GM12892 (cell line): ENCODE measurements around the gene NKD2.

Source experiments
- POLR2A ChIP-seq: IDR thresholded peaks from 2 replicates; pipeline ENCODE4 v1.6.1; 2011; ENCODE audit warnings: low read depth, low read length, control low read depth
- POLR2AphosphoS5 ChIP-seq: IDR thresholded peaks from 2 replicates; pipeline ENCODE4 v1.6.1; 2011; ENCODE audit warnings: low read depth, low read length, control low read depth

GRCh38 chr5:1074226-1074625 is 65.6 kb downstream of the NKD2 start:
- TF ChIP-seq POLR2A: no peak
- no peak for TF ChIP-seq POLR2AphosphoS5
